ENCODE data around the gene OXCT1.

GRCh38 chr5:41822036-41822435 is 48.2 kb downstream of the OXCT1 start:
- no peak for TF ChIP-seq CTCF (IDR thresholded peaks at IDR 0.05)
- no peak for TF ChIP-seq POLR2AphosphoS5 (IDR thresholded peaks at IDR 0.05)
- no peak for TF ChIP-seq POLR2A (IDR thresholded peaks at IDR 0.05)

All from prostate gland (tissue), 2 donors.